HEK293 (cell line): ENCODE measurements around the gene MSMP.

ENCODE experiments used
- REST ChIP-seq: fragments of 450-650 bp; formaldehyde crosslinking; IDR thresholded peaks from 2 replicates; pipeline ENCODE4 v1.5.1; 2016; ENCODE audit warnings: missing biosample characterization, missing genetic modification characterization
- ZNF112 ChIP-seq: fragments of 450-650 bp; formaldehyde crosslinking; IDR thresholded peaks from 2 replicates; pipeline ENCODE4 v1.5.0; 2017; ENCODE audit warnings: missing biosample characterization, missing genetic modification characterization
- ZNF121 ChIP-seq: fragments of 450-650 bp; formaldehyde crosslinking; IDR thresholded peaks from 2 replicates; pipeline ENCODE4 v1.5.1; 2016; ENCODE audit warnings: missing biosample characterization, missing genetic modification characterization
- ZNF311 ChIP-seq: fragments of 450-650 bp; formaldehyde crosslinking; IDR thresholded peaks from 2 replicates; pipeline ENCODE4 v1.5.1; 2017; ENCODE audit warnings: missing biosample characterization, missing genetic modification characterization, borderline replicate concordance
- ZNF645 ChIP-seq: fragments of 450-650 bp; formaldehyde crosslinking; IDR thresholded peaks from 2 replicates; pipeline ENCODE4; 2016; ENCODE audit warnings: missing biosample characterization, missing genetic modification characterization
- ZNF777 ChIP-seq: fragments of 450-650 bp; formaldehyde crosslinking; IDR thresholded peaks from 2 replicates; pipeline ENCODE4 v1.5.1; 2017; ENCODE audit warnings: missing biosample characterization, missing genetic modification characterization, borderline replicate concordance
- TF ChIP-seq, protein P1 (sequence below): fragments of 450-650 bp; formaldehyde crosslinking; IDR thresholded peaks from 2 replicates; pipeline ENCODE4 v1.5.1; 2016; ENCODE audit warnings: missing biosample characterization, missing genetic modification characterization
- TF ChIP-seq, protein P2 (sequence below): fragments of 450-650 bp; formaldehyde crosslinking; IDR thresholded peaks from 2 replicates; pipeline ENCODE4 v1.5.1; 2016; ENCODE audit warnings: missing biosample characterization, missing genetic modification characterization
- TF ChIP-seq, protein P3 (sequence below): fragments of 450-650 bp; formaldehyde crosslinking; IDR thresholded peaks from 2 replicates; pipeline ENCODE4 v1.5.1; 2016; ENCODE audit warnings: missing biosample characterization, missing genetic modification characterization
- TF ChIP-seq, protein P4 (sequence below): IDR thresholded peaks from 2 replicates; pipeline ENCODE4 v1.6.1; 2011; ENCODE audit warnings: mild to moderate bottlenecking, low read depth, low read length, borderline replicate concordance
- TF ChIP-seq, protein P5 (sequence below): fragments of 450-650 bp; formaldehyde crosslinking; IDR thresholded peaks from 2 replicates; pipeline ENCODE4 v1.5.1; 2016; ENCODE audit warnings: missing biosample characterization, missing genetic modification characterization, borderline replicate concordance

DNA sequence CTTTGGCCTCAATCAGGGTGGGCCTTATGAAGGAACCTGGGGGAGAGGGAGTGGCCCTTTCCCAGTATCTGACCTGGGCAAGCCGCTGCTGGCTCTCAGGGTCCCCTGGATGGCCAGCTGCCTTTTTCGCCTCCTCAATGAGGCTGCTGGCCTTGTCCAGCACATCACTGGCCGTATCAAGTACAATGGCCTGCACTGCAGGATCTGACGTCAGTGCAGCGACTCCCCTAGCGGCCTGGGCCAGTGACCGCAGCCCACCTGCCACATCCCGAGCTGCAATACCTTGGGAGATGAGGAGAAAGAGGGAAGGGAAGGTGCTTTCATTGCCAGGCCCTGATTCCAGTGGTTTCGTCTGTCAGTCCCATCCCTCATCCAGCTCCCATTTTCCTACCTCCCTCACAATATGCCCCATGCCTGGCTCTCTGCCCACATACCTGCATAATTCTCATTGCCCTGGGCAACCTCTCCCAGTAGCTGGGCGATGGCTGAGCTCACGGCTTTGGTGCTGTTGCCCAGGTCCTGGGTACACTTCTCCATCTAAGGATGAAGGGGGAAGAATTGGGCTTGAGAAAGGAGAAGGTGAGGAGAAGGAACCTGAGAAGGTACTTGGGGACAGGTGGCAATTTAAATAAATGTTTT is 41.2 kb downstream of the MSMP start:
- TF ChIP-seq, protein P1, sequence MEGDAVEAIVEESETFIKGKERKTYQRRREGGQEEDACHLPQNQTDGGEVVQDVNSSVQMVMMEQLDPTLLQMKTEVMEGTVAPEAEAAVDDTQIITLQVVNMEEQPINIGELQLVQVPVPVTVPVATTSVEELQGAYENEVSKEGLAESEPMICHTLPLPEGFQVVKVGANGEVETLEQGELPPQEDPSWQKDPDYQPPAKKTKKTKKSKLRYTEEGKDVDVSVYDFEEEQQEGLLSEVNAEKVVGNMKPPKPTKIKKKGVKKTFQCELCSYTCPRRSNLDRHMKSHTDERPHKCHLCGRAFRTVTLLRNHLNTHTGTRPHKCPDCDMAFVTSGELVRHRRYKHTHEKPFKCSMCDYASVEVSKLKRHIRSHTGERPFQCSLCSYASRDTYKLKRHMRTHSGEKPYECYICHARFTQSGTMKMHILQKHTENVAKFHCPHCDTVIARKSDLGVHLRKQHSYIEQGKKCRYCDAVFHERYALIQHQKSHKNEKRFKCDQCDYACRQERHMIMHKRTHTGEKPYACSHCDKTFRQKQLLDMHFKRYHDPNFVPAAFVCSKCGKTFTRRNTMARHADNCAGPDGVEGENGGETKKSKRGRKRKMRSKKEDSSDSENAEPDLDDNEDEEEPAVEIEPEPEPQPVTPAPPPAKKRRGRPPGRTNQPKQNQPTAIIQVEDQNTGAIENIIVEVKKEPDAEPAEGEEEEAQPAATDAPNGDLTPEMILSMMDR (tag by site-specific recombination) = no peak
- TF ChIP-seq, protein P2, sequence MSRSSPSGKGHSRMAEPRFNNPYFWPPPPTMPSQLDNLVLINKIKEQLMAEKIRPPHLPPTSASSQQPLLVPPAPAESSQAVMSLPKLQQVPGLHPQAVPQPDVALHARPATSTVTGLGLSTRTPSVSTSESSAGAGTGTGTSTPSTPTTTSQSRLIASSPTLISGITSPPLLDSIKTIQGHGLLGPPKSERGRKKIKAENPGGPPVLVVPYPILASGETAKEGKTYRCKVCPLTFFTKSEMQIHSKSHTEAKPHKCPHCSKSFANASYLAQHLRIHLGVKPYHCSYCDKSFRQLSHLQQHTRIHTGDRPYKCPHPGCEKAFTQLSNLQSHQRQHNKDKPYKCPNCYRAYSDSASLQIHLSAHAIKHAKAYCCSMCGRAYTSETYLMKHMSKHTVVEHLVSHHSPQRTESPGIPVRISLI (tag by site-specific recombination) = no peak
- TF ChIP-seq REST (tag by site-specific recombination) (no peak), ZNF311 (tag by site-specific recombination) (no peak), ZNF645 (tag by site-specific recombination) (no peak), ZNF121 (tag by site-specific recombination) (no peak), ZNF112 (no peak), ZNF777 (tag by site-specific recombination) (no peak)
- TF ChIP-seq, protein P3, sequence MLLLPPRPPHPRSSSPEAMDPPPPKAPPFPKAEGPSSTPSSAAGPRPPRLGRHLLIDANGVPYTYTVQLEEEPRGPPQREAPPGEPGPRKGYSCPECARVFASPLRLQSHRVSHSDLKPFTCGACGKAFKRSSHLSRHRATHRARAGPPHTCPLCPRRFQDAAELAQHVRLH (tag by site-specific recombination) = no peak
- TF ChIP-seq, protein P4, sequence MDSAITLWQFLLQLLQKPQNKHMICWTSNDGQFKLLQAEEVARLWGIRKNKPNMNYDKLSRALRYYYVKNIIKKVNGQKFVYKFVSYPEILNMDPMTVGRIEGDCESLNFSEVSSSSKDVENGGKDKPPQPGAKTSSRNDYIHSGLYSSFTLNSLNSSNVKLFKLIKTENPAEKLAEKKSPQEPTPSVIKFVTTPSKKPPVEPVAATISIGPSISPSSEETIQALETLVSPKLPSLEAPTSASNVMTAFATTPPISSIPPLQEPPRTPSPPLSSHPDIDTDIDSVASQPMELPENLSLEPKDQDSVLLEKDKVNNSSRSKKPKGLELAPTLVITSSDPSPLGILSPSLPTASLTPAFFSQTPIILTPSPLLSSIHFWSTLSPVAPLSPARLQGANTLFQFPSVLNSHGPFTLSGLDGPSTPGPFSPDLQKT = no peak
- TF ChIP-seq, protein P5, sequence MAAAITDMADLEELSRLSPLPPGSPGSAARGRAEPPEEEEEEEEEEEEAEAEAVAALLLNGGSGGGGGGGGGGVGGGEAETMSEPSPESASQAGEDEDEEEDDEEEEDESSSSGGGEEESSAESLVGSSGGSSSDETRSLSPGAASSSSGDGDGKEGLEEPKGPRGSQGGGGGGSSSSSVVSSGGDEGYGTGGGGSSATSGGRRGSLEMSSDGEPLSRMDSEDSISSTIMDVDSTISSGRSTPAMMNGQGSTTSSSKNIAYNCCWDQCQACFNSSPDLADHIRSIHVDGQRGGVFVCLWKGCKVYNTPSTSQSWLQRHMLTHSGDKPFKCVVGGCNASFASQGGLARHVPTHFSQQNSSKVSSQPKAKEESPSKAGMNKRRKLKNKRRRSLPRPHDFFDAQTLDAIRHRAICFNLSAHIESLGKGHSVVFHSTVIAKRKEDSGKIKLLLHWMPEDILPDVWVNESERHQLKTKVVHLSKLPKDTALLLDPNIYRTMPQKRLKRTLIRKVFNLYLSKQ (tag by site-specific recombination) = no peak
